Common myeloid progenitor, CD34-positive (primary cell): ENCODE measurements around the gene CSMD2.

Source experiments
- CTCF ChIA-PET: fragments of 350-600 bp; sonication (Branson Sonifier 250); formaldehyde crosslinking; loops from one replicate; lab custom pipeline; 2021; ENCODE audit warnings: antibody characterized with exemption; lab: Charles Lee
- POLR2A ChIA-PET: fragments of 350-600 bp; sonication (Branson Sonifier 250); formaldehyde crosslinking; loops from one replicate; lab custom pipeline; 2021; ENCODE audit warnings: antibody characterized with exemption; lab: Charles Lee
- DNase-seq, 3 donors: peaks; one replicate each; pipeline versions ENCODE4 v3.0.0 to v3.0.0-alpha.2; 2013
- H3K27ac ChIP-seq, 2 experiments: 1 replicate in 1 of 2; 2 replicates in 1 of 2; pipeline ENCODE4 v1.7.0; 2013; ENCODE audit warnings: inconsistent platforms in 2 of 2, low read length in 2 of 2, mild to moderate bottlenecking in 2 of 2, low read depth in 1 of 2, moderate library complexity in 1 of 2; ENCODE audit not compliant: severe bottlenecking in 2 of 2, insufficient read depth in 1 of 2, poor library complexity in 1 of 2
- H3K27me3 ChIP-seq, 5 experiments: replicated peaks in 2 of 5; 1 replicate in 3 of 5; 2 replicates in 2 of 5; pipeline versions ENCODE4 v1.6.1 to v1.7.0; 2013; ENCODE audit warnings: low read length in 4 of 5, mild to moderate bottlenecking in 2 of 5, moderate library complexity in 2 of 5, inconsistent platforms in 1 of 5; ENCODE audit not compliant: insufficient read depth in 5 of 5, control insufficient read depth in 4 of 5
- H3K36me3 ChIP-seq, 4 experiments: 1 replicate in 2 of 4; 2 replicates in 2 of 4; pipeline versions ENCODE4 v1.6.1 to v1.7.0; 2013; ENCODE audit warnings: low read length in 3 of 4, control low read depth in 1 of 4, mild to moderate bottlenecking in 1 of 4; ENCODE audit not compliant: control insufficient read depth in 4 of 4, insufficient read depth in 4 of 4
- H3K4me1 ChIP-seq, 4 experiments: 1 replicate in 3 of 4; 2 replicates in 1 of 4; pipeline versions ENCODE4 v1.6.1 to v1.7.1; 2013; ENCODE audit warnings: low read length in 3 of 4, mild to moderate bottlenecking in 3 of 4, control low read depth in 1 of 4, inconsistent platforms in 1 of 4, moderate library complexity in 1 of 4; ENCODE audit not compliant: control insufficient read depth in 4 of 4, insufficient read depth in 4 of 4; ENCODE audit errors: control extremely low read depth in 1 of 4
- H3K4me3 ChIP-seq, 7 experiments: 1 replicate in 4 of 7; 2 replicates in 3 of 7; pipeline versions ENCODE4 v1.5.1 to v1.7.0; 2013; ENCODE audit warnings: mild to moderate bottlenecking in 7 of 7, low read length in 6 of 7, moderate library complexity in 6 of 7, inconsistent platforms in 2 of 7, low read depth in 2 of 7, control low read depth in 1 of 7; ENCODE audit not compliant: insufficient read depth in 4 of 7, control insufficient read depth in 1 of 7; ENCODE audit errors: extremely low read depth in 1 of 7
- H3K9me3 ChIP-seq, 5 experiments: 1 replicate in 4 of 5; 2 replicates in 1 of 5; pipeline versions ENCODE4 v1.6.1 to v1.7.1; 2013; ENCODE audit warnings: low read length in 4 of 5, mild to moderate bottlenecking in 2 of 5, inconsistent platforms in 1 of 5, low read depth in 1 of 5, moderate library complexity in 1 of 5; ENCODE audit not compliant: control insufficient read depth in 4 of 5, insufficient read depth in 2 of 5; ENCODE audit errors: control extremely low read depth in 1 of 5
- WGBS: methylation state at CpG from one replicate; pipeline ENCODE4 v1.1.5; 2013; ENCODE audit not compliant: insufficient coverage; 5-methylcytosine and 5-hydroxymethylcytosine counted together

The CSMD2 gene

DNA sequence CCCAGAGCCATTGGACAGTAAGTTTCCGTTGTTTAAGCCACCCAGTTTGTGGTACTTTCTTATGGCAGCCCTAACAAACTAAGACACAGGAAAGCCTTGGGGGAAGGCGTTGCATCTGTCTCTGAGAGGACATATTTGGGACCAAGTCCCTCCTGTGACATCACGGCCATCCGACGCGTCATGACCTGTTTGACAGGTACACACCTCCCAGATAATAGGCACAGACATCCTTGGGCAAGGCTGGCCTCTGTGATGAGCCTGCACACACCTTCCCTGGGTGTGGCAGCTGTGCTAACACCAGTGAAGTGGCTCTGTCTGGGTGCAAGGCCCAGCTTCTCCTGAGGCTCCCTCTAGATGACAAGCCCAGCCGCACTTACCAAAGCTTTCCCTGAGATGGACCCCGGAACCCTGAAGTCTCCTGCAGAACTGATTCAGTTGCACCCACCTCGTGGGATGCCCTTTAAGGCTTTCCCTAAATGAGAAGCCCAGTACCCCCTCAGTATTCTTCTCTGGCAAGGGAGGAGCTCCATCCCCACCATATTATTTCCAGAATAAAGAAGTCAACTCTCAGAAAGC, 556.1 kb downstream of the CSMD2 start:
- no peaks in the 10 kb centered on the region for H3K4me1 ChIP-seq
- H3K27ac ChIP-seq = no peak overlapping the region
- H3K27me3 ChIP-seq = peaks cover 0 to 11% (median 0%) of the 10 kb centered on the region in 5 experiments
- CTCF ChIA-PET = interaction anchor here (1.0 kb wide), 1 partner anchor 12 kb away, joined by 3 read pairs; no protein-coding TSS in a partner anchor
- H3K36me3 ChIP-seq = no peaks in the 10 kb centered on the region
- no peaks in the 10 kb centered on the region for H3K9me3 ChIP-seq
- POLR2A ChIA-PET = no interaction called here
- no peak overlapping the region for H3K4me3 ChIP-seq
- 96% methylated on average over 9 of the region's 9 CpGs for WGBS
- no peak for DNase-seq

DNA sequence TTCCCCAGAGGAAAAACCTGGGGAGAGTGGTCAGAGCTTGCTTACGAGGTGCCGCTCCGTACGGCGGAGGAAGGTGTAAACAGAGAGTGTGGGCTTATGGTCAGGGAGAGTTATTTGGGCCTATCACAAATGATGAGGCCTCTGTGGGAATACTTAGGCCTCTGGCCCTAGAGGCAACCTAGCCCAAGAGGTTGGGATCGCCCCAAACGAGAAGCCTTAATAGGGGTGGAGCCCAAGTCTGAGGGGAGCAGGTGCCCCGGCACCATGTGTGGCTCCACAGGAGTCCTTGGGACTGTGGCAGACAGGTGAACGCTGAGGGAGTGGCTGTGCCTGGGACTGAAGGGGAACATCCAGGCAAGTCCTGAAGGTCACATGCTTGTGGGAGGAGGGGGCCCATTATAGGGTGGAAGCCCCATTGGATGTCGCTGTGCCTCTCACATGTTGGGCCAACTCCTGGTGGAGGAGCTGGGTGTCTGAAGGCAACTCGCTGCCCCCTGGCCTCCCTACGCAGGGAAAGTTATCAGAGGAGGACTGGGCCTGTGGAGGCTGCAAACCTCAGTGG, 557.5 kb downstream of the CSMD2 start:
- POLR2A ChIA-PET = no interaction called here
- Histone ChIP-seq H3K27ac (no peak overlapping the region), H3K36me3 (no peaks in the 10 kb centered on the region), H3K4me3 (no peak overlapping the region), H3K9me3 (no peaks in the 10 kb centered on the region), H3K27me3 (peaks cover 0 to 4% (median 0%) of the 10 kb centered on the region in 5 experiments), H3K4me1 (no peaks in the 10 kb centered on the region)
- no peak for DNase-seq
- WGBS = 89% methylated on average over 12 of the region's 12 CpGs
- CTCF ChIA-PET = no interaction called here

DNA sequence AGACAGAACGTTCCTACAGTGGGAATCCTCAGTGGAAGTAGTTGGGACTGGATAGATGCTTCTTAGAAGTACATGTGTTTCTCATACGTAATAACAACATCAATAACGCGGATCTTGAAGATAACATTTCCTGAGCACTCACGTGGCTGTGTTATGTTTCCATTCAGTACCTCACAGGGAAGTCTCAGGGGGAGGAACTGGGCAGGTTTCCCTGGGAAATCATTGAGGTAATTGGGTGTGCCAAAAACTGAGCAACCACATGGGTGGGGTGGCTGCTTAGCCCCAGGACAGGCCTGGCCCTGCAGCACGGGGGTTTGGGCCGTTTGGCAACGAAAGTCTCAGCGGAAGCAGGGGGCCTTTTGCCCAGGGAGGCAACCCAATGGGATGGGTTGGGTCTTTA, 558.8 kb downstream of the CSMD2 start:
- no peak overlapping the region for H3K4me3 ChIP-seq
- H3K9me3 ChIP-seq = no peaks in the 10 kb centered on the region
- peaks cover 0 to 4% (median 0%) of the 10 kb centered on the region in 5 experiments for H3K27me3 ChIP-seq
- DNase-seq = no peak
- POLR2A ChIA-PET = no interaction called here
- H3K36me3 ChIP-seq = no peaks in the 10 kb centered on the region
- CTCF ChIA-PET = no interaction called here
- WGBS = 92% methylated on average over 8 of the region's 9 CpGs
- H3K4me1 ChIP-seq = no peaks in the 10 kb centered on the region
- no peak overlapping the region for H3K27ac ChIP-seq

GRCh38 chr1:33602271-33602670, 562.8 kb downstream of the CSMD2 start:
- ChIA-PET POLR2A (no interaction called here), CTCF (no interaction called here)
- H3K9me3 ChIP-seq = peaks cover 0 to 3% (median 0%) of the 10 kb centered on the region in 5 experiments
- no peaks in the 10 kb centered on the region for H3K36me3 ChIP-seq
- WGBS = 97% methylated on average over 9 of the region's 9 CpGs
- no peaks in the 10 kb centered on the region for H3K4me1 ChIP-seq
- peaks cover 0 to 4% (median 2%) of the 10 kb centered on the region in 5 experiments for H3K27me3 ChIP-seq
- H3K27ac ChIP-seq = no peak overlapping the region
- H3K4me3 ChIP-seq = no peak overlapping the region
- no peak for DNase-seq

- ChIA-PET POLR2A (no interaction called here), CTCF (no interaction called here)
- Histone ChIP-seq H3K4me3 (no peak overlapping the region), H3K27me3 (peaks cover 0 to 4% (median 2%) of the 10 kb centered on the region in 5 experiments), H3K36me3 (no peaks in the 10 kb centered on the region), H3K27ac (no peak overlapping the region), H3K4me1 (no peaks in the 10 kb centered on the region), H3K9me3 (peaks cover 0 to 3% (median 0%) of the 10 kb centered on the region in 5 experiments)
- DNase-seq = no peak
- 100% methylated on average over 1 of the region's 2 CpGs for WGBS
Measured at GRCh38 chr1:33601751-33602150, 563.3 kb downstream of the CSMD2 start.

- Histone ChIP-seq H3K27me3 (peaks cover 0 to 14% (median 0%) of the 10 kb centered on the region in 5 experiments), H3K4me1 (no peaks in the 10 kb centered on the region), H3K4me3 (no peak overlapping the region), H3K27ac (no peak overlapping the region), H3K9me3 (peaks cover 0 to 3% (median 0%) of the 10 kb centered on the region in 5 experiments), H3K36me3 (no peaks in the 10 kb centered on the region)
- POLR2A ChIA-PET = no interaction called here
- no peak for DNase-seq
- CTCF ChIA-PET = no interaction called here
- WGBS = 92% methylated on average over 5 of the region's 7 CpGs
Measured at GRCh38 chr1:33599516-33600115, 565.4 kb downstream of the CSMD2 start.

GRCh38 chr1:33588726-33589125, 576.3 kb downstream of the CSMD2 start:
- ChIA-PET POLR2A (no interaction called here), CTCF (no interaction called here)
- 96% methylated on average over 6 of the region's 7 CpGs for WGBS

More at GRCh38 chr1:33588726-33589125, 576.3 kb downstream of the CSMD2 start:
- no peaks in the 10 kb centered on the region for H3K36me3 ChIP-seq
- H3K4me3 ChIP-seq = no peak overlapping the region
- H3K27me3 ChIP-seq = no peaks in the 10 kb centered on the region
- H3K4me1 ChIP-seq = no peaks in the 10 kb centered on the region
- H3K27ac ChIP-seq = no peak overlapping the region
- no peak for DNase-seq
- H3K9me3 ChIP-seq = no peaks in the 10 kb centered on the region
